Gastroesophageal sphincter (tissue), 3 donors: ENCODE measurements around the gene RNF40.

ENCODE experiments used
- CTCF ChIP-seq, 4 experiments: fragments of 200-600 bp in 2 of 4; fragments of 450-650 bp in 2 of 4; sonication (generic) in 1 of 4; IDR thresholded peaks; one replicate each; pipeline ENCODE4 v1.5.1; 2017 to 2019; ENCODE audit warnings: antibody characterized with exemption in 4 of 4, mild to moderate bottlenecking in 2 of 4, moderate library complexity in 2 of 4
- POLR2A ChIP-seq, 2 donors: fragments of 450-650 bp; IDR thresholded peaks; one replicate each; pipeline ENCODE4 v1.6.1; 2017; ENCODE audit warnings: antibody characterized with exemption in 2 of 2, mild to moderate bottlenecking in 2 of 2, moderate library complexity in 1 of 2
- POLR2AphosphoS5 ChIP-seq: sonication (generic); formaldehyde crosslinking; IDR thresholded peaks from one replicate; pipeline ENCODE4 v1.6.1; 2017; ENCODE audit warnings: antibody characterized with exemption

- TF ChIP-seq CTCF (IDR thresholded peaks at IDR 0.05) (no peak), POLR2A (IDR thresholded peaks at IDR 0.05) (no peak), POLR2AphosphoS5 (no peak)
Observed at GRCh38 chr16:30780021-30780420, 17.9 kb downstream of the RNF40 start.
